Lung (tissue), 12 donors: Measurements from ENCODE around the gene ACOX1. TPM values are rescaled to one million over a fixed set of nuclear protein-coding genes. Genes with fewer than 3 reads are reported as not detected.

ENCODE experiments used
- ATAC-seq: fragments of 200-7000 bp; cut with Tn5 transposase; one replicate; pipeline ENCODE4 v1.9.1; 2020; ENCODE audit warnings: moderate number of reproducible peaks; ENCODE audit not compliant: insufficient read depth, low FRiP score
- DNase-seq, 3 donors: peaks; one replicate each; pipeline ENCODE4 v3.0.0-alpha.2; 2013 to 2017
- H3K27ac ChIP-seq, 2 donors: one replicate each; pipeline ENCODE4 v1.5.1; 2013; ENCODE audit warnings: mild to moderate bottlenecking in 2 of 2, moderate library complexity in 2 of 2, control low read depth in 1 of 2, inconsistent platforms in 1 of 2, low read depth in 1 of 2, low read length in 1 of 2
- H3K27me3 ChIP-seq, 3 donors: one replicate each; pipeline ENCODE4 v1.5.1; 2013; ENCODE audit warnings: low read length in 2 of 3; ENCODE audit not compliant: control insufficient read depth in 3 of 3, insufficient read depth in 3 of 3
- H3K36me3 ChIP-seq, 4 donors: one replicate each; pipeline ENCODE4 v1.5.1; 2013; ENCODE audit warnings: low read length in 4 of 4, mild to moderate bottlenecking in 1 of 4, moderate library complexity in 1 of 4; ENCODE audit not compliant: control insufficient read depth in 4 of 4, insufficient read depth in 4 of 4
- H3K4me1 ChIP-seq, 5 donors: one replicate each; pipeline ENCODE4 v1.5.1; 2013; ENCODE audit warnings: low read length in 5 of 5, mild to moderate bottlenecking in 2 of 5, moderate library complexity in 1 of 5; ENCODE audit not compliant: control insufficient read depth in 5 of 5, insufficient read depth in 5 of 5
- H3K4me3 ChIP-seq: one replicate; pipeline ENCODE4 v1.5.1; 2013; ENCODE audit warnings: mild to moderate bottlenecking, control low read depth, moderate library complexity
- H3K9ac ChIP-seq, 2 donors: one replicate each; pipeline ENCODE4 v1.5.1; 2013; ENCODE audit warnings: low read length in 2 of 2, control low read depth in 1 of 2; ENCODE audit not compliant: insufficient read depth in 1 of 2
- H3K9me3 ChIP-seq, 4 donors: one replicate each; pipeline ENCODE4 v1.5.1; 2013; ENCODE audit warnings: low read length in 3 of 4, mild to moderate bottlenecking in 1 of 4, moderate library complexity in 1 of 4; ENCODE audit not compliant: control insufficient read depth in 4 of 4, insufficient read depth in 3 of 4
- CTCF ChIP-seq: IDR thresholded peaks from 2 replicates; pipeline ENCODE4 v1.5.1; 2012; ENCODE audit warnings: mild to moderate bottlenecking; ENCODE audit errors: control extremely low read depth, extremely low read depth
- WGBS, 2 donors: extraction: QIAGEN DNeasy Blood & Tissue Kit; methylation state at CpG; one replicate each; pipeline ENCODE4 v1.1.7; 2013; 5-methylcytosine and 5-hydroxymethylcytosine counted together
- polyA plus RNA-seq, 2 donors: library from polyadenylated mRNA; stranded (reverse); fragments of 200-250 nt; gene quantifications; one replicate each; pipeline ENCODE4 v1.2.1, GENCODE V29; 2013
- total RNA-seq, 2 donors: library from RNA; depleted of rRNA in 1 of 2; stranded (reverse); fragments of >200 nt in 1 of 2; gene quantifications; one replicate each; pipeline ENCODE4 v1.2.1, GENCODE V29; 2014 to 2021
- donor health status: control.
- donor health status: control.
- donor health status: Bipolar disorder and iron deficiency.
- donor health status: healthy.
- donor health status: DM: yes; HTN: yes; CAD: no.

Gene ACOX1
- total and polyA plus RNA-seq, 4 donors: 19.9 to 80.1 (median 45.9) TPM

GRCh38 chr17:75959051-75959838 lies 19.7 kb downstream of the ACOX1 start:
- peaks cover 9 to 21% (median 14%) of the 10 kb centered on the region in 4 donors for H3K36me3 ChIP-seq
- no peak overlapping the region for H3K27ac ChIP-seq
- no peaks in the 10 kb centered on the region for H3K27me3 ChIP-seq
- ATAC-seq (no peak), DNase-seq (peak in 2 of 3 donors; percentile 43 to 67)
- H3K4me3 ChIP-seq: no peak overlapping the region
- H3K9me3 ChIP-seq: no peaks in the 10 kb centered on the region
- 59 to 80% methylated on average over 8 of the region's 8 CpGs for WGBS, 2 donors
- H3K4me1 ChIP-seq: peaks cover 0 to 20% (median 0%) of the 10 kb centered on the region in 5 donors
- TF ChIP-seq CTCF: no peak
- H3K9ac ChIP-seq: no peak overlapping the region

GRCh38 chr17:75950855-75951554 lies 28.0 kb downstream of the ACOX1 start:
- TF ChIP-seq CTCF: no peak
- DNase-seq: peak; percentile 60 to 75 (median 69)
- ATAC-seq: no peak
- no peak overlapping the region for H3K27ac ChIP-seq
- no peaks in the 10 kb centered on the region for H3K27me3 ChIP-seq
- WGBS, 2 donors: 76 to 85% methylated on average over 8 of the region's 8 CpGs
- no peaks in the 10 kb centered on the region for H3K9me3 ChIP-seq
- peaks cover 0 to 8% (median 0%) of the 10 kb centered on the region in 5 donors for H3K4me1 ChIP-seq
- no peak overlapping the region for H3K9ac ChIP-seq
- H3K4me3 ChIP-seq: no peak overlapping the region
- H3K36me3 ChIP-seq: peaks cover 28 to 68% (median 47%) of the 10 kb centered on the region in 4 donors

- ATAC-seq (no peak), DNase-seq (no peak)
- no peak overlapping the region for H3K9ac ChIP-seq
- H3K9me3 ChIP-seq: no peaks in the 10 kb centered on the region
- TF ChIP-seq CTCF: no peak
- H3K27ac ChIP-seq: no peak overlapping the region
- peaks cover 0 to 9% (median 0%) of the 10 kb centered on the region in 5 donors for H3K4me1 ChIP-seq
- H3K27me3 ChIP-seq: no peaks in the 10 kb centered on the region
- 95% methylated on average over 6 of the region's 6 CpGs for WGBS, 2 donors
- peaks cover 23 to 65% (median 46%) of the 10 kb centered on the region in 4 donors for H3K36me3 ChIP-seq
- no peak overlapping the region for H3K4me3 ChIP-seq
Measured at GRCh38 chr17:75950421-75950820, 28.5 kb downstream of the ACOX1 start.
